Neural cell (in vitro differentiated cells): ENCODE results near the gene FAM25G.

Source experiments
- CTCF ChIP-seq: fragments of 450-650 bp; IDR thresholded peaks from 2 replicates; pipeline ENCODE4 v1.5.1; 2014; ENCODE audit warnings: antibody characterized with exemption, mild to moderate bottlenecking, moderate library complexity; ENCODE audit not compliant: poor library complexity, severe bottlenecking
- EZH2 ChIP-seq: fragments of 200-600, 300-800 bp; shearing (Covaris generic), sonication (generic); IDR thresholded peaks from 2 replicates; pipeline ENCODE4 v1.6.1; 2014; ENCODE audit warnings: antibody characterized with exemption, low read length, borderline replicate concordance, mild to moderate bottlenecking; ENCODE audit not compliant: insufficient read depth, poor library complexity, severe bottlenecking
- POLR2AphosphoS5 ChIP-seq: IDR thresholded peaks from 2 replicates; pipeline ENCODE4 v1.6.1; 2012
- RAD21 ChIP-seq: fragments of 450-650 bp; conservative IDR thresholded peaks from 2 replicates; pipeline ENCODE4 v1.6.1; 2014; ENCODE audit warnings: antibody characterized with exemption, mild to moderate bottlenecking, moderate library complexity
- SMC3 ChIP-seq: fragments of 450-650 bp; conservative IDR thresholded peaks from 2 replicates; pipeline ENCODE4 v1.6.1; 2014; ENCODE audit warnings: antibody characterized with exemption, mild to moderate bottlenecking, moderate library complexity; ENCODE audit not compliant: poor library complexity
- TAF1 ChIP-seq: IDR thresholded peaks from 2 replicates; pipeline ENCODE4 v1.6.1; 2012; ENCODE audit warnings: low read depth
- TF ChIP-seq, protein P1 (sequence below): IDR thresholded peaks from 2 replicates; pipeline ENCODE4 v1.6.1; 2012; ENCODE audit warnings: borderline replicate concordance

DNA sequence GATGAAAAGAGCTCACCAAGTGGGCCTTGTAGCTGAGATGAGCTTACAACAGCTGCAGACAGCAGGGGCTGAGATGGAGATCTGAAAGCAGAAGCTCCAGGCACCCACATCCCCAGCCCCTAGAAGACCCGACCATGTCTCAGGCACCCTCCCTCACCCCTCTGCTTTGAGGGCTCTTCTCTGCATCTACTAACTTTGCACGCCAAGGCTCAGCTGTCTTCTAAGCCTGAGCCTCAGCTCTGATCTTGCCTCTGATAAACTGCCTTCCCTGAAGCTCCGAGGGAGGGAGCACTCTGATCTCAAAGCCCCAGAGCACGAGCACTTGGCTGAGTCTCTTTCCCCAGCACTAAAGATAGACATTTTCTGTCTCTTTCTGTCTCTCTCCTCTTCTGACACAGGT, 49.6 kb downstream of the FAM25G start:
- TF ChIP-seq CTCF (no peak), EZH2 (no peak), SMC3 (no peak), POLR2AphosphoS5 (no peak), TAF1 (no peak), RAD21 (no peak)
- TF ChIP-seq, protein P1, sequence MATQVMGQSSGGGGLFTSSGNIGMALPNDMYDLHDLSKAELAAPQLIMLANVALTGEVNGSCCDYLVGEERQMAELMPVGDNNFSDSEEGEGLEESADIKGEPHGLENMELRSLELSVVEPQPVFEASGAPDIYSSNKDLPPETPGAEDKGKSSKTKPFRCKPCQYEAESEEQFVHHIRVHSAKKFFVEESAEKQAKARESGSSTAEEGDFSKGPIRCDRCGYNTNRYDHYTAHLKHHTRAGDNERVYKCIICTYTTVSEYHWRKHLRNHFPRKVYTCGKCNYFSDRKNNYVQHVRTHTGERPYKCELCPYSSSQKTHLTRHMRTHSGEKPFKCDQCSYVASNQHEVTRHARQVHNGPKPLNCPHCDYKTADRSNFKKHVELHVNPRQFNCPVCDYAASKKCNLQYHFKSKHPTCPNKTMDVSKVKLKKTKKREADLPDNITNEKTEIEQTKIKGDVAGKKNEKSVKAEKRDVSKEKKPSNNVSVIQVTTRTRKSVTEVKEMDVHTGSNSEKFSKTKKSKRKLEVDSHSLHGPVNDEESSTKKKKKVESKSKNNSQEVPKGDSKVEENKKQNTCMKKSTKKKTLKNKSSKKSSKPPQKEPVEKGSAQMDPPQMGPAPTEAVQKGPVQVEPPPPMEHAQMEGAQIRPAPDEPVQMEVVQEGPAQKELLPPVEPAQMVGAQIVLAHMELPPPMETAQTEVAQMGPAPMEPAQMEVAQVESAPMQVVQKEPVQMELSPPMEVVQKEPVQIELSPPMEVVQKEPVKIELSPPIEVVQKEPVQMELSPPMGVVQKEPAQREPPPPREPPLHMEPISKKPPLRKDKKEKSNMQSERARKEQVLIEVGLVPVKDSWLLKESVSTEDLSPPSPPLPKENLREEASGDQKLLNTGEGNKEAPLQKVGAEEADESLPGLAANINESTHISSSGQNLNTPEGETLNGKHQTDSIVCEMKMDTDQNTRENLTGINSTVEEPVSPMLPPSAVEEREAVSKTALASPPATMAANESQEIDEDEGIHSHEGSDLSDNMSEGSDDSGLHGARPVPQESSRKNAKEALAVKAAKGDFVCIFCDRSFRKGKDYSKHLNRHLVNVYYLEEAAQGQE, result no peak
